GM21528 (cell line): ENCODE results near the gene DDX27.

Experiments used
- ATAC-seq: cut with Tn5 transposase; IDR thresholded peaks from one replicate; pipeline ENCODE4 v1.9.1; 2021; ENCODE audit warnings: mild to moderate bottlenecking, moderate library complexity; ENCODE audit not compliant: unreplicated experiment, low FRiP score

Gene DDX27

DNA sequence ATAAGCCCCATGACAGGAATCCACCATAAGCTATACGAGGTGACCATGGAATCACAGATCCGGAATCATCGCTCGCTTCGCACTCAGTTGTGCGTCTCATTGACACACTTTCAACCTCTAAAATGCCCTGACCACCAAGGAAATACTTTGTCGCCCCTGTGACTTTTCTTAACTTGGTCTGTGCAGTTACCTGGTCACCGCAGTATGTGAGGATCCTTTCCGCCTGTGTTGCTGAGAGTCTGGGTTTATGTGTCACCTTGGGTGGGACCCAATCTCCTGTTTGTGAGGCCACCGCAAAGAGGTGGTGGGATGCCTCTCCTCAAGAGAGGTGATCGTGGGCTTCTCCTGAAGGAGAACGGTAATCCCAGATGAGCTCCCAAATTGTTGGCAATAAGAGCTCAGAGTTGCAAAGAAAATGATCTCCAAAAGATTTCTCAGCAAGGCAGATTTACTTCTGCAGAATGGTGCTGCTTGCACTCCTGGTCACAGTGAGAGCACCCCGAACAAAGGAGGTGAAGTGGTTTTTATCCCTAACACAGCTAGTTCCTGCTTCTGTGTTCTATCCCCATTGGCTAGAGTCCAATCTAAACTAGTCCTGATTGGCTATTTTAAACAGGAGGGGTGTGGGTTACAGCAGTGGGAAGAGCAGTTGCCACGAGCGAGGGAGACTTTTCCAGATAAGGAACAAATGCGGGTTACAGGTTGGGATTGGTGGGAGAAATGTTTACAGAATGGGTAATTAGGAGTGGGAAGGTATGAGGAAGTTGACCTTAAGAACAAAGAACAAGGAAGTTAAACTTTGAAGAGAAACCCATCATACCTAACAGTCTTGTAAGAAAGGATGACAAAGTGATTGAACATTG, 67.7 kb downstream of the DDX27 start:
- ATAC-seq = no peak

DNA sequence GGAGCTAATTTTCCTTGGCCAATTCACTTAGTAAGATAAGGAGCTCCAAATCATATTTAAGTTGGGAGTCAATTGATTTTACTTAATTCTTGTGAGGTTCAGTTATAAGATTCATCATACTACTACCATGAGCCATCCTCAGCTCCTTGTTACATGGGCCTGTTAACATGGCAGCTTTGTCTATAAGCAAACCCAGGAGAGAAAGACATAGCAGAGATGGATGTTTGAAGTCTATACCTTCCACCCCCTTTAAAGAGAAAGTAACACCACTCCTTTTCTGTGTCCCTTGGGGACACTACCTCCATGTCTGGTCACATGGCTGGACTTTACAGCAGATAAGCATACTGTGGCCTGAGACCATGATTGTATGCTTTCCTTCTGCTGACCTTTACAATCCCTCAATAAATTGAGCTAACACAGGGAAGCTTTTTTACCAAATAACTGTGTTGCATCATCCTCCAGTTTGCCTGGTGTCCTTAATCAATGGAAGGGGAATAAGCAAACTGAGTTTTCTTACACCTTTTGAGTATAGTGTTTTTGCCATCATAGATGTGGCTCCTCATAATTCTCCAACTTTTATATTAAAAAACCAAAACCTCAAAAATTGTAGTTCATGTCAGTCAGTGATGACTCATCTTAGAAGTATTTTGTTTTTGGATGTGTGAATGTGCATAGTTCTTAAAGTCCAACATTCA, 68.5 kb downstream of the DDX27 start:
- ATAC-seq = no peak

DNA sequence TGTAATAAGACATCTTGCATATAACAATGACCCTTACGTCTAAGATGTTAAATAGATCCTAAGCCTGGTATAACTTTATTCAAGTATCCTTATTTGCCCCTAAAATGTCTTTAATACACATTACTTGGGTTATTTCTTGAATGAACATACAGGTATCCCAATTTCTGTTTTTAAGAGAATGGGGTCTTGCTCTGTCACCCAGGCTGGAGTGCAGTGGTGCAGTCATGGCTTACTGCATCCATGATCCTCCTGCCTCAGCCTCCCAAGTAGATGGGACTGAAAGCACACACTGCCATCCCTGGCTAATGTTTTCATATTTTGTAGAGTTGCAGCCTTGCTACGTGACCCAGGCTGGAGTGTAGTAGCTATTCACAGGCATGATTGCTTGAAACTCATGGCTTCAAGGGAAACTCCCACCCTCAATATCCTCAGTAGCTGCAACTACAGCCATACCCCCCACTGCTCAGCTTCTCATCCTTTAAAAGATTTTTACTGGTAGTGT, 69.1 kb downstream of the DDX27 start:
- ATAC-seq = no peak

DNA sequence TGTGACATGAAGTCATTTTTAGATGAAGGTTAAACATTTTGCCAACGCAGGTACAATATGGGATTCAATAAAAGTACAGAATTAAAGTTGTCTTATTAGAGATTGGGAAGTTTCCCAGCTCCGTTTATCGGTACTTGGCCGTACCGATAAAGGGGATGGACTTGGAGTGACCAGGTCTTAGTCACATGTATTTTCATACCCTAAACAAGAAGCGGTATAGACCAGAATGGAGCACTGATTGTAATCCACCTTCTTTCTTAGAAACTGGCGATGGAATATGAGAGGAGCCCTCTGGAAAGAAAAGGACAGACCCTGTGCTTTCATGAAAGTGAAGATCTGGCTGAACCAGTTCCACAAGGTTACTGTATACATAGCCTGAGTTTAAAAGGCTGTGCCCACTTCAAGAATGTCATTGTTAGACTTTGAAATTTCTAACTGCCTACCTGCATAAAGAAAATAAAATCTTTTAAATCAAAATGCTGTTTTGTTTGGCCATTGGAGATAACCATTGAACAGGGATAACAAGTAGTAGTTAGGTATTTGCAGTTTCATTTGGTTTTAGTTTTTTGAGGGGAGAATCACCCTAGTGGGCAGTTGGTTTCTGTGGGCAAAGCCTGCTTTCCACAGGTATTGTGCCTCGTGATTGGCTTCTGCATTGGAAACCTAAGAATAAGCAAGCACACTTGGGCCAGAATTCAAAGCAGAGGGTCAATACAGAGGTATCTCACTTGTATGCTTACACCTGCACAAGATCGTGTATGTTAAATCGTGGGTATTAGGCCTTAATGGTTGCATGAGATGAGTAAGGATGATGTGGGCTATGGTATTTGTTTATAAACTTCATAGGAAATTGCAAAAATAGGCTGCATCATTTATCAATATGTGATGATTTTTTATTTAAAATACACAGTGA, 69.8 kb downstream of the DDX27 start:
- no peak for ATAC-seq

DNA sequence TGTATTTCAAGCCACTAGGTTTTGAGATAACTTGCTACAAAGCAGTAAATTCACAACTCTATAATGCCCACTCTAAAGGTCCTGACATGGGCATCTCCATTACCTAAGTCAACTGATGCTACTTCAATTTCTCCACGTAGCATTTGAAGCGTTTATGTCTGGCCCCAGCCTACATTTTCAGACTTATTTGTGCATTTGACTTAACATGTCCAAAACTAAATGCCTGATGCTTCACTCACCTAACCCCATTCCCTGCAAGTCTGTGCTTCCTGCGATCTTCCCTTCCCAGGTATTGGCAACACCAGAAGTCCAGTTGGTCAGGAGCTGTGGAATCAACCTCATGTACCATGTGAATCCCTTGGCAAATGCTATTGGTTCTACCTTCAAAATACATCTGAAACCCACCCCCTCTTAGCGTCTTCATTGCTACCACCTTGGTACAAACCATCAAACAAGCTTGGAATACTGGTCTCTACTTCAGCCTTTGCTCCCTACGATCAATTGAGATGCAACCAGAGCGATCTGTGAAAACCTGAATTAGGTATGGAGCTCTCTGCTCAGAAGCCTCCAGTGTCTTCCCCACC, 71.5 kb downstream of the DDX27 start:
- ATAC-seq = no peak

DNA sequence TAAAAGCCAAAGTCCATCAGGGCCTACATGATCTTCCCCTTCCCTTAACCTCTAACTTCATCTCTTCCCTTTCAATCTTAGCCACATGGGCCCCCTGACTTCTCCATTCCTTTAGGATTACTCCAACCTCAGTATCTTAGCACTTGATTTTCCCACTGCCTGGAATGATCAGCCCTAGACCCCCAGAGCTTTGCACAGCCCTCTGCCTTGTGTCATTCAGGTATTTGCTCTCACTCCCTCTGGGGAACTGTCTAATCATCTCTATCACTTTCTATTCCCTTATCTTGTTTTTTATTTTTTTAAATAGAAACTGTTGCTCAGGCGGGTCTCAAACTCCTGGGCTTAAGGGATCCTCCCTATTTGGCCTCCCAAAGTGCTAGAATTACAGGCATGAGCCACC, 72.0 kb downstream of the DDX27 start:
- ATAC-seq = no peak

DNA sequence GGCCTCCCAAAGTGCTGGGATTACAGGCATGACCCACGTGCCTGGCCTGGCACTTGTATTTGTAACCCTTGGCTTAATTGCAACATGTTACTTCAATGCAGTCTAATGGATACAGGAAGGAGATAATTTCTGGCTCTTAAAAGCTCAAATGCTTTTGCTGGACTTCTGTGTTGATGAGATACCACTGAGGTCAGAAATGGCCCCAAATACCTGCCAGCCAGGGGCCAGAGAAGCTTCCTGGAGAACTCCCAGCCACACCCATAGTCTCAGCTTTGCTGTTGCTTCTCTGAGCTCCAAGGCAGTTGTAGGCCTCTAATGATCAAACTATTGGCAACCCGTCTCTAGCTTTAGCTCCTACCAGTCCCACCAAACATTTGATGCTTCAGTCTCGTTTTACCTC, 72.8 kb downstream of the DDX27 start:
- no peak for ATAC-seq

DNA sequence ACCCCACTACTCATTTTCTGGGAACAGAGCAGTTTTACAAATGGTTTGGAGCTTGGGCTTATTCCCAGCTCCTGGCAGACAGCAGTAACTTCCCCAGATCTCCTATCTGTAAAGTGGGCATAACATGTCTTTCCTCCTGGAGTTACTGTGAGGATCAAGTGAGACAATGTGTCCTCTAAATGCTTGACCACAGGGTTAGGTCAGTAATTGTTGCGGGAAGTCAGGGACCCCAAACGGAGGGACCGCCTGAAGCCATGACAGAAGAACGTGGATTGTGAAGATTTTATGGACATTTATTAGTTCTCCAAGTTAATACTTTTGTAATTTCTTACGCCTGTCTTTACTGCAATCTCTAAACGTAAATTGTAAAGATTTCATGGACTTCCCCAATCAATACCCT, 73.9 kb downstream of the DDX27 start:
- ATAC-seq = no peak
